Amniotic epithelial cell (primary cell): Measurements from ENCODE around the gene GABRG2.

Source experiments
- DNase-seq: peaks from one replicate; pipeline ENCODE4 v3.0.0-alpha.2; 2010; ENCODE audit warnings: low read depth

The GABRG2 gene

GRCh38 chr5:162193012-162193411 lies 125.4 kb downstream of the GABRG2 start:
- DNase-seq = no peak

- no peak for DNase-seq
Measured at GRCh38 chr5:162196351-162196750, 128.8 kb downstream of the GABRG2 start.

GRCh38 chr5:162202285-162202880 lies 134.8 kb downstream of the GABRG2 start:
- DNase-seq = no peak
